NCI-H187 treated with DMSO at 0.1 percent for 48 hours (cell line): ENCODE results near the gene ZSWIM1.
A peak's percentile ranks its signal among the peaks of the same experiment; 100 is the strongest.
"Not testable (repeated sequence)": the region's sequence is repeated elsewhere in the genome, so short reads cannot be mapped to it uniquely, and the experiment has no call there.

Source experiments
- DNase-seq: peaks from one replicate; lab custom pipeline; 2025; lab: John Stamatoyannopoulos, UW

ZSWIM1 gene

GRCh38 chr20:45890077-45890984, 9.3 kb downstream of the ZSWIM1 start:
- DNase-seq: no peak

GRCh38 chr20:45890985-45891983, 10.3 kb downstream of the ZSWIM1 start, which contains the start of the genes CTSA and NEURL2:
Gene CTSA, plus strand, starts transcription at chr20:45891335. Its CDS starts 234 bp downstream, at chr20:45891569.
Gene NEURL2, minus strand, starts transcription at chr20:45891208. Its CDS starts 217 bp downstream, at chr20:45890991.
- peak; percentile 41 for DNase-seq

GRCh38 chr20:45892049-45892825, 11.2 kb downstream of the ZSWIM1 start:
- DNase-seq: no peak

- DNase-seq: no peak
These were observed 11.9 kb downstream of the ZSWIM1 start for GRCh38 chr20:45892828-45893500.

GRCh38 chr20:45893831-45894230, 12.8 kb downstream of the ZSWIM1 start:
- no peak for DNase-seq

GRCh38 chr20:45894797-45895196, 13.8 kb downstream of the ZSWIM1 start:
- no peak for DNase-seq

GRCh38 chr20:45896641-45897161, 15.7 kb downstream of the ZSWIM1 start:
- DNase-seq: no peak

- no peak for DNase-seq
These were observed 16.3 kb downstream of the ZSWIM1 start for GRCh38 chr20:45897289-45897688.

- no peak for DNase-seq
These were observed 16.7 kb downstream of the ZSWIM1 start for GRCh38 chr20:45897692-45898091.

GRCh38 chr20:45898285-45898684, 17.3 kb downstream of the ZSWIM1 start:
- no peak for DNase-seq

- DNase-seq: no peak
These were observed 18.2 kb downstream of the ZSWIM1 start for GRCh38 chr20:45899046-45899835.

- not testable (repeated sequence) for DNase-seq
These were observed 20.3 kb downstream of the ZSWIM1 start for GRCh38 chr20:45901332-45901731.

- no peak for DNase-seq
These were observed 21.2 kb downstream of the ZSWIM1 start for GRCh38 chr20:45902199-45902701.

- DNase-seq: no peak
These were observed 23.8 kb downstream of the ZSWIM1 start for GRCh38 chr20:45904583-45905504.

GRCh38 chr20:45905505-45906079, 24.6 kb downstream of the ZSWIM1 start:
- DNase-seq: no peak

GRCh38 chr20:45907219-45907948, 26.4 kb downstream of the ZSWIM1 start:
- no peak for DNase-seq

- DNase-seq: no peak
These were observed 27.1 kb downstream of the ZSWIM1 start for GRCh38 chr20:45908084-45908483.
